Thyroid gland (tissue), 4 donors: ENCODE data around the gene PJA1.
A peak's percentile ranks its signal among the peaks of the same experiment; 100 is the strongest.

Experiments used
- CTCF ChIP-seq, 6 experiments: fragments of 200-600 bp in 3 of 6; fragments of 450-650 bp in 3 of 6; sonication (generic) in 3 of 6; IDR thresholded peaks; one replicate each; pipeline ENCODE4 v1.5.1; 2016 to 2019; ENCODE audit warnings: antibody characterized with exemption in 6 of 6, mild to moderate bottlenecking in 2 of 6, inconsistent platforms in 1 of 6, moderate library complexity in 1 of 6
- POLR2A ChIP-seq, 2 donors: fragments of 450-650 bp; IDR thresholded peaks; one replicate each; pipeline ENCODE4 v1.6.1; 2017; ENCODE audit warnings: antibody characterized with exemption in 2 of 2, mild to moderate bottlenecking in 2 of 2, moderate library complexity in 1 of 2

- TF ChIP-seq CTCF (IDR thresholded peaks at IDR 0.05) (peak in 5 of 6 experiments; percentile 22 to 70 (median 49)), POLR2A (IDR thresholded peaks at IDR 0.05) (no peak)
Observed at GRCh38 chrX:69133921-69134542, 31.2 kb downstream of the PJA1 start.
